Astrocyte (in vitro differentiated cells and primary cell): ENCODE results near the gene LSM14B.

Experiments used
- CTCF ChIP-seq: IDR thresholded peaks from 2 replicates; pipeline ENCODE4 v1.5.1; 2011; ENCODE audit warnings: low read depth, mild to moderate bottlenecking, inconsistent platforms, low read length, moderate library complexity; ENCODE audit not compliant: insufficient read depth
- EZH2 ChIP-seq: IDR thresholded peaks from 2 replicates; pipeline ENCODE4 v1.6.1; 2012; ENCODE audit warnings: mild to moderate bottlenecking, low read length, inconsistent platforms; ENCODE audit not compliant: insufficient read depth

GRCh38 chr20:62138204-62138543 is 15.9 kb downstream of the LSM14B start:
- no peak for TF ChIP-seq CTCF
- no peak for TF ChIP-seq EZH2
